ENCODE results near the gene GGA3. TPM values are rescaled to one million over a fixed set of nuclear protein-coding genes. Genes with fewer than 3 reads are reported as not detected.
A peak's percentile ranks its signal among the peaks of the same experiment; 100 is the strongest.
"Not testable (repeated sequence)": the region's sequence is repeated elsewhere in the genome, so short reads cannot be mapped to it uniquely, and the experiment has no call there.

The GGA3 gene
- total RNA-seq, 2 experiments from 2014 or later, result 73.4 to 79.4 TPM

- H3K4me3 Mint-ChIP-seq, DNase-seq, H3K27ac Mint-ChIP-seq, POLR2A ChIA-PET, H3K9me3 Mint-ChIP-seq, H3K27me3 Mint-ChIP-seq, CTCF ChIA-PET: not testable (repeated sequence)
- peaks cover 14% of the 10 kb centered on the region for H3K36me3 Mint-ChIP-seq (ENCODE audit: low read depth)
- peaks cover 57% of the 10 kb centered on the region for H3K4me1 Mint-ChIP-seq
These were observed 5.3 kb downstream of the GGA3 start for GRCh38 chr17:75255954-75256698.

- CTCF ChIA-PET, result interaction anchor here (0.8 to 3.9 kb wide), 4 partner anchors 8 to 18 kb away, joined by 3 to 35 read pairs (median 4); partner anchors contain the start of genes GGA3, MIF4GD and MRPS7
- no peak overlapping the region for H3K4me3 Mint-ChIP-seq
These were observed 9.2 kb downstream of the GGA3 start for GRCh38 chr17:75252039-75252816.

GRCh38 chr17:75250009-75250471 lies 11.4 kb downstream of the GGA3 start:
- peak; percentile 77 for DNase-seq
- ChIA-PET CTCF (interaction anchor here (0.6 to 3.9 kb wide), 10 partner anchors 10 to 199 kb away, joined by 3 to 35 read pairs (median 4); partner anchors contain the start of genes GGA3, MIF4GD and MRPS7), POLR2A (interaction anchor here (0.7 to 5.4 kb wide), 11 partner anchors 10 to 206 kb away, joined by 3 to 81 read pairs (median 5); partner anchors contain the start of genes GGA3, JPT1, MIF4GD and MRPS7)
- Mint-ChIP-seq H3K36me3 (ENCODE audit: low read depth) (peaks cover 29% of the 10 kb centered on the region), H3K27ac (peak overlapping the region; percentile 86), H3K4me1 (peaks cover 40% of the 10 kb centered on the region), H3K4me3 (peak overlapping the region; percentile 73), H3K27me3 (no peaks in the 10 kb centered on the region), H3K9me3 (no peaks in the 10 kb centered on the region)

More at GRCh38 chr17:75252039-75252816, 9.2 kb downstream of the GGA3 start:
- POLR2A ChIA-PET, result interaction anchor here (1.2 to 5.4 kb wide), 3 partner anchors 8 to 18 kb away, joined by 4 to 81 read pairs (median 27); partner anchors contain the start of genes GGA3, MIF4GD and MRPS7
- Mint-ChIP-seq H3K27ac (peak overlapping the region; percentile 32), H3K4me1 (peaks cover 44% of the 10 kb centered on the region), H3K27me3 (no peaks in the 10 kb centered on the region), H3K36me3 (ENCODE audit: low read depth) (peaks cover 11% of the 10 kb centered on the region), H3K9me3 (no peaks in the 10 kb centered on the region)
- DNase-seq, result no peak

- H3K27ac Mint-ChIP-seq, result peak overlapping the region; percentile 86
- peaks cover 32% of the 10 kb centered on the region for H3K36me3 Mint-ChIP-seq (ENCODE audit: low read depth)
- peak overlapping the region; percentile 73 for H3K4me3 Mint-ChIP-seq
- peaks cover 42% of the 10 kb centered on the region for H3K4me1 Mint-ChIP-seq
- CTCF ChIA-PET, result interaction anchor here (1.2 to 3.9 kb wide), 7 partner anchors 9 to 163 kb away, joined by 3 to 35 read pairs (median 7); partner anchors contain the start of genes GGA3, MIF4GD and MRPS7
- DNase-seq, result no peak
- POLR2A ChIA-PET, result interaction anchor here (1.1 to 5.4 kb wide), 8 partner anchors 10 to 95 kb away, joined by 3 to 81 read pairs (median 7); partner anchors contain the start of genes GGA3, JPT1, MIF4GD and MRPS7
- no peaks in the 10 kb centered on the region for H3K27me3 Mint-ChIP-seq
- H3K9me3 Mint-ChIP-seq, result no peaks in the 10 kb centered on the region
These were observed 11.8 kb downstream of the GGA3 start for GRCh38 chr17:75249564-75249963.

- peaks cover 62% of the 10 kb centered on the region for H3K36me3 Mint-ChIP-seq (ENCODE audit: low read depth)
- H3K4me3 Mint-ChIP-seq, result no peak overlapping the region
- no peaks in the 10 kb centered on the region for H3K27me3 Mint-ChIP-seq
- CTCF ChIA-PET, result interaction anchor here (0.6 to 1.0 kb wide), 4 partner anchors 15 to 164 kb away, joined by 3 to 4 read pairs (median 3); no protein-coding TSS in a partner anchor
- no peaks in the 10 kb centered on the region for H3K9me3 Mint-ChIP-seq
- H3K4me1 Mint-ChIP-seq, result peaks cover 55% of the 10 kb centered on the region
- POLR2A ChIA-PET, result interaction anchor here (0.8 to 2.4 kb wide), 2 partner anchors 24 to 92 kb away, joined by 3 to 9 read pairs; partner anchors contain the start of genes JPT1 and MIF4GD
- H3K27ac Mint-ChIP-seq, result no peak overlapping the region
- no peak for DNase-seq
These were observed 15.0 kb downstream of the GGA3 start for GRCh38 chr17:75246404-75246803.

GRCh38 chr17:75245011-75245410 lies 16.4 kb downstream of the GGA3 start:
- POLR2A ChIA-PET, result interaction anchor here (1.1 to 8.8 kb wide), 3 partner anchors 16 to 131 kb away, joined by 3 to 96 read pairs (median 6); partner anchors contain the start of genes GGA3, MRPS7 and NUP85
- H3K9me3 Mint-ChIP-seq, result no peaks in the 10 kb centered on the region
- no peaks in the 10 kb centered on the region for H3K27me3 Mint-ChIP-seq
- no peak overlapping the region for H3K27ac Mint-ChIP-seq
- peaks cover 71% of the 10 kb centered on the region for H3K36me3 Mint-ChIP-seq (ENCODE audit: low read depth)
- H3K4me1 Mint-ChIP-seq, result peaks cover 54% of the 10 kb centered on the region
- no peak for DNase-seq
- H3K4me3 Mint-ChIP-seq, result no peak overlapping the region
- CTCF ChIA-PET, result interaction anchor here (0.8 to 2.9 kb wide), 2 partner anchors 16 to 26 kb away, joined by 4 to 11 read pairs; partner anchors contain the start of genes GGA3, MIF4GD and MRPS7

GRCh38 chr17:75244133-75244866 lies 17.1 kb downstream of the GGA3 start:
- DNase-seq, result no peak
- Mint-ChIP-seq H3K4me3 (no peak overlapping the region), H3K9me3 (no peaks in the 10 kb centered on the region), H3K27ac (no peak overlapping the region), H3K4me1 (peaks cover 47% of the 10 kb centered on the region), H3K27me3 (no peaks in the 10 kb centered on the region), H3K36me3 (ENCODE audit: low read depth) (peaks cover 71% of the 10 kb centered on the region)
- CTCF ChIA-PET, result interaction anchor here (0.5 to 2.9 kb wide), 3 partner anchors 16 to 176 kb away, joined by 3 to 11 read pairs (median 4); partner anchors contain the start of genes GGA3, MIF4GD and MRPS7
- POLR2A ChIA-PET, result interaction anchor here (1.1 to 8.8 kb wide), 3 partner anchors 17 to 130 kb away, joined by 3 to 96 read pairs (median 6); partner anchors contain the start of genes GGA3, MRPS7 and NUP85

- peaks cover 54% of the 10 kb centered on the region for H3K4me1 Mint-ChIP-seq
- peaks cover 81% of the 10 kb centered on the region for H3K36me3 Mint-ChIP-seq (ENCODE audit: low read depth)
- DNase-seq, result peak; percentile 54
- no peaks in the 10 kb centered on the region for H3K9me3 Mint-ChIP-seq
- ChIA-PET CTCF (interaction anchor here (0.9 to 3.8 kb wide), 8 partner anchors 9 to 281 kb away, joined by 3 to 23 read pairs (median 3); partner anchors contain the start of genes GGA3, MIF4GD, MRPS7 and NUP85), POLR2A (interaction anchor here (1.0 to 8.8 kb wide), 8 partner anchors 13 to 60 kb away, joined by 3 to 96 read pairs (median 7); partner anchors contain the start of genes GGA3, MIF4GD, MRPS7 and NUP85)
- peak overlapping the region; percentile 25 for H3K4me3 Mint-ChIP-seq
- peak overlapping the region; percentile 94 for H3K27ac Mint-ChIP-seq
- no peaks in the 10 kb centered on the region for H3K27me3 Mint-ChIP-seq
These were observed 18.9 kb downstream of the GGA3 start for GRCh38 chr17:75242461-75243042.

GRCh38 chr17:75241996-75242460 lies 19.4 kb downstream of the GGA3 start:
- POLR2A ChIA-PET, result interaction anchor here (0.9 to 8.8 kb wide), 8 partner anchors 13 to 59 kb away, joined by 3 to 96 read pairs (median 6); partner anchors contain the start of genes GGA3, MIF4GD, MRPS7 and SLC25A19
- H3K27me3 Mint-ChIP-seq, result no peaks in the 10 kb centered on the region

GRCh38 chr17:75241502-75241901 lies 19.9 kb downstream of the GGA3 start:
- no peak for DNase-seq
- H3K4me1 Mint-ChIP-seq, result peaks cover 54% of the 10 kb centered on the region
- peaks cover 82% of the 10 kb centered on the region for H3K36me3 Mint-ChIP-seq (ENCODE audit: low read depth)
- peak overlapping the region; percentile 94 for H3K27ac Mint-ChIP-seq
- ChIA-PET CTCF (interaction anchor here (0.7 to 3.8 kb wide), 8 partner anchors 18 to 368 kb away, joined by 3 to 23 read pairs (median 3); partner anchors contain the start of genes MIF4GD, NT5C, NUP85 and SLC25A19), POLR2A (interaction anchor here (0.9 to 8.8 kb wide), 7 partner anchors 12 to 53 kb away, joined by 3 to 96 read pairs (median 9); partner anchors contain the start of genes GGA3, MIF4GD, MRPS7 and SLC25A19)
- H3K27me3 Mint-ChIP-seq, result no peaks in the 10 kb centered on the region
- no peaks in the 10 kb centered on the region for H3K9me3 Mint-ChIP-seq
- no peak overlapping the region for H3K4me3 Mint-ChIP-seq

More at GRCh38 chr17:75241996-75242460, 19.4 kb downstream of the GGA3 start:
- no peaks in the 10 kb centered on the region for H3K9me3 Mint-ChIP-seq
- H3K4me3 Mint-ChIP-seq, result no peak overlapping the region
- peaks cover 82% of the 10 kb centered on the region for H3K36me3 Mint-ChIP-seq (ENCODE audit: low read depth)
- H3K4me1 Mint-ChIP-seq, result peaks cover 54% of the 10 kb centered on the region
- CTCF ChIA-PET, result interaction anchor here (0.7 to 3.8 kb wide), 9 partner anchors 9 to 280 kb away, joined by 3 to 23 read pairs (median 3); partner anchors contain the start of genes GGA3, MIF4GD, MRPS7 and NT5C
- H3K27ac Mint-ChIP-seq, result peak overlapping the region; percentile 94
- DNase-seq, result peak; percentile 35

GRCh38 chr17:75241143-75241430 lies 20.3 kb downstream of the GGA3 start:
- H3K27ac Mint-ChIP-seq, result no peak overlapping the region
- no peaks in the 10 kb centered on the region for H3K9me3 Mint-ChIP-seq
- ChIA-PET POLR2A (interaction anchor here (1.0 to 8.8 kb wide), 4 partner anchors 9 to 36 kb away, joined by 3 to 96 read pairs (median 8); partner anchors contain the start of genes GGA3, MRPS7 and NUP85), CTCF (interaction anchor here (1.0 to 3.8 kb wide), 8 partner anchors 8 to 368 kb away, joined by 3 to 23 read pairs (median 9); partner anchors contain the start of genes GGA3, MIF4GD and MRPS7)
- peaks cover 52% of the 10 kb centered on the region for H3K4me1 Mint-ChIP-seq
- H3K4me3 Mint-ChIP-seq, result no peak overlapping the region
- H3K27me3 Mint-ChIP-seq, result no peaks in the 10 kb centered on the region
- DNase-seq, result no peak
- H3K36me3 Mint-ChIP-seq (ENCODE audit: low read depth), result peaks cover 82% of the 10 kb centered on the region

All from activated CD4-positive, alpha-beta memory T cell treated with anti-CD3 and anti-CD28 coated beads, Interleukin-2, amount 10 ng/mL, durations not matched to agents 7 days and 5 days (primary cell).